K562 (cell line): ENCODE data around the gene ZNF71. TPM values are rescaled to one million over a fixed set of nuclear protein-coding genes. Genes with fewer than 3 reads are reported as not detected.

Source experiments
- ATAC-seq: fragments of 200-7000 bp; cut with Tn5 transposase; 3 replicates; pipeline ENCODE4 v1.9.1; 2020; ENCODE audit warnings: moderate library complexity
- BruUV-seq: library from RNA; stranded (reverse); fragments of 400-500 nt; replicated peaks from 2 replicates; lab custom pipeline; 2021; lab: Mats Ljungman, UMichigan
- CTCF ChIA-PET: fragments of 300-600 bp; formaldehyde crosslinking; extraction: SDS; loops from one replicate; lab custom pipeline; 2021; ENCODE audit warnings: low intra/inter-chr PET ratio; lab: Yijun Ruan, JAX
- POLR2A ChIA-PET: fragments of 300-600, 350-650 bp; sonication (Branson Sonifier 250); formaldehyde crosslinking; extraction: SDS; loops from one replicate; lab custom pipeline; 2021; ENCODE audit warnings: antibody characterized with exemption, inconsistent platforms; lab: Yijun Ruan, JAX
- DNase-seq, 4 experiments: peaks; one replicate each; pipeline versions ENCODE4 v3.0.0 to v3.0.0-alpha.2; 2011 to 2018; ENCODE audit warnings: low spot score in 3 of 4, mixed read lengths in 3 of 4; ENCODE audit errors: extremely low read depth in 1 of 4
- FAIRE-seq: peaks from 2 replicates; lab custom pipeline; 2011; peaks lifted over from hg19 to GRCh38; lab: Jason Lieb, UNC
- H2AFZ ChIP-seq: 2 replicates; pipeline ENCODE4 v1.6.0; 2011; ENCODE audit warnings: low read depth, low read length, control low read depth, inconsistent platforms
- H3K27ac ChIP-seq: fragments of 200-600 bp; 3 replicates; pipeline ENCODE4 v1.8.0; 2011; ENCODE audit warnings: low read depth, mild to moderate bottlenecking, control low read depth, inconsistent platforms, low read length, moderate library complexity, mixed read lengths; ENCODE audit errors: extremely low read depth
- H3K27me3 ChIP-seq, 2 experiments: fragments of 300-600 bp in 1 of 2; 2 replicates in 1 of 2; 3 replicates in 1 of 2; pipeline versions ENCODE4 v1.6.0 to v1.8.0; 2011; ENCODE audit warnings: inconsistent platforms in 2 of 2, low read length in 2 of 2, mild to moderate bottlenecking in 1 of 2, mixed read lengths in 1 of 2, moderate library complexity in 1 of 2; ENCODE audit not compliant: control insufficient read depth in 2 of 2, insufficient read depth in 2 of 2
- H3K36me3 ChIP-seq: fragments of 300-600 bp; 3 replicates; pipeline ENCODE4 v1.8.0; 2011; ENCODE audit warnings: mild to moderate bottlenecking, low read length, inconsistent platforms; ENCODE audit not compliant: control insufficient read depth, insufficient read depth
- H3K4me1 ChIP-seq, 2 experiments: fragments of 200-600 bp in 1 of 2; replicated peaks in 1 of 2; 2 replicates in 1 of 2; 3 replicates in 1 of 2; pipeline versions ENCODE4 v1.5.1 to v1.8.0; 2011; ENCODE audit warnings: inconsistent platforms in 2 of 2, low read length in 2 of 2, mild to moderate bottlenecking in 1 of 2, mixed read lengths in 1 of 2, moderate library complexity in 1 of 2; ENCODE audit not compliant: control insufficient read depth in 2 of 2, insufficient read depth in 2 of 2
- H3K4me2 ChIP-seq: 2 replicates; pipeline ENCODE4 v1.6.1; 2011; ENCODE audit warnings: low read length, control low read depth, inconsistent platforms, mixed read lengths; ENCODE audit not compliant: insufficient read depth
- H3K4me3 ChIP-seq: fragments of 200-600 bp; sonication (generic), shearing (Covaris generic); 2 replicates; pipeline ENCODE4 v1.5.1; 2016; ENCODE audit warnings: control low read depth, inconsistent platforms
- H3K79me2 ChIP-seq: fragments of 200-600 bp; 3 replicates; pipeline ENCODE4 v1.8.0; 2011; ENCODE audit warnings: low read length, inconsistent platforms; ENCODE audit not compliant: control insufficient read depth, insufficient read depth
- H3K9ac ChIP-seq, 2 experiments: 2 replicates each; pipeline versions ENCODE4 v1.6.0 to v1.6.1; 2011; ENCODE audit warnings: low read depth in 2 of 2, low read length in 2 of 2, control low read depth in 1 of 2, inconsistent platforms in 1 of 2, mild to moderate bottlenecking in 1 of 2, mixed read lengths in 1 of 2; ENCODE audit not compliant: insufficient read depth in 1 of 2
- H3K9me1 ChIP-seq: one replicate; pipeline ENCODE4 v1.6.0; 2011; ENCODE audit warnings: inconsistent platforms, mild to moderate bottlenecking, low read length, moderate library complexity; ENCODE audit not compliant: control insufficient read depth, insufficient read depth
- H3K9me3 ChIP-seq: replicated peaks from 2 replicates; pipeline ENCODE4 v1.5.1; 2011; ENCODE audit warnings: low read depth, low read length, inconsistent platforms; ENCODE audit not compliant: control insufficient read depth, insufficient read depth
- H4K20me1 ChIP-seq: replicated peaks from 2 replicates; pipeline ENCODE4 v1.6.1; 2011; ENCODE audit warnings: low read length, inconsistent platforms, mixed read lengths; ENCODE audit not compliant: control insufficient read depth, insufficient read depth
- IFI16 ChIP-seq: fragments of 250-450 bp; sonication (Bioruptor Pico); IDR thresholded peaks from 2 replicates; pipeline ENCODE4 v2.1.2; 2022; ENCODE audit warnings: mild to moderate bottlenecking, inconsistent platforms
- NEUROD1 ChIP-seq: fragments of 150-350 bp; IDR thresholded peaks from 2 replicates; pipeline ENCODE4 v1.6.1; 2014; ENCODE audit warnings: borderline replicate concordance, low read length, low read depth; ENCODE audit not compliant: partially characterized antibody
- ZNF124 ChIP-seq: sonication (generic); formaldehyde crosslinking; IDR thresholded peaks from 2 replicates; pipeline ENCODE4 v1.8.1; 2022; ENCODE audit warnings: missing genetic modification reagents
- ZNF584 ChIP-seq: fragments of 200-800 bp; sonication (Bioruptor generic); IDR thresholded peaks from 2 replicates; pipeline ENCODE4 v1.6.1; 2016; ENCODE audit warnings: low read depth, mild to moderate bottlenecking, missing genetic modification characterization, missing compliant biosample characterization
- ZNF77 ChIP-seq: fragments of 250-450 bp; sonication (Bioruptor Pico); IDR thresholded peaks from 2 replicates; pipeline ENCODE4 v1.5.0; 2020
- WGBS: fragments of 100-300 bp; shearing (Covaris generic); methylation state at CpG from one replicate; pipeline ENCODE4 v1.1.6; 2016; ENCODE audit warnings: low coverage, mixed read lengths; ENCODE audit not compliant: insufficient coverage; ENCODE audit errors: missing lambda C conversion rate; 5-methylcytosine and 5-hydroxymethylcytosine counted together
- in situ Hi-C: fragments of 300-500 bp; cut with MboI; formaldehyde crosslinking; loops from 4 replicates; pipeline ENCODE4 v1.15.0; 2018; ENCODE audit warnings: inconsistent platforms, mixed read lengths
- intact Hi-C: fragments of 100-400 bp; cut with micrococcal nuclease; formaldehyde crosslinking; loops from 2 replicates; pipeline ENCODE4 v1.14.2; 2022
- polyA plus RNA-seq, 8 experiments: library from polyadenylated mRNA; depleted of rRNA in 4 of 8; stranded (reverse) in 5 of 8; unstranded in 3 of 8; fragments of >200 nt; fragmentation: Nextera tagmentation in 2 of 8; fragmentation: Illumina TruSeq in 1 of 8; extraction: Ambion mirVana in 2 of 8; extraction: Trizol in 1 of 8; gene quantifications; 2 replicates each; pipeline versions ENCODE4 v1.2.1 to v1.2.3, GENCODE V29; 2011 to 2014; ENCODE audit warnings: inconsistent platforms in 1 of 8, missing spikeins in 1 of 8
- total RNA-seq, 7 experiments: library from RNA; depleted of rRNA in 6 of 7; stranded (reverse); fragments of >200 nt in 6 of 7; fragmentation: Illumina TruSeq in 2 of 7; extraction: Trizol in 2 of 7; gene quantifications; 2 replicates each; pipeline versions ENCODE4 v1.2.1 to v1.2.3, GENCODE V29; 2011 to 2021; ENCODE audit warnings: low replicate concordance in 1 of 7
- TF ChIP-seq, protein P1 (sequence below): sonication (generic); formaldehyde crosslinking; IDR thresholded peaks from 2 replicates; pipeline ENCODE4 v1.9.0; 2022; ENCODE audit warnings: mild to moderate bottlenecking, missing genetic modification reagents
- TF ChIP-seq, protein P2 (sequence below), 2 experiments: fragments of 450-650 bp; IDR thresholded peaks; 2 replicates each; pipeline ENCODE4 v1.6.1; 2016; ENCODE audit warnings: mild to moderate bottlenecking in 2 of 2, borderline replicate concordance in 1 of 2, low read depth in 1 of 2, moderate library complexity in 1 of 2

The ZNF71 gene
- total and polyA plus RNA-seq, 9 of the 15 experiments (the other 6 are each of a cell fraction or from before 2014, with no cell fraction given), result 0.04 to 0.13 (median 0.06) TPM; not detected in 4

DNA sequence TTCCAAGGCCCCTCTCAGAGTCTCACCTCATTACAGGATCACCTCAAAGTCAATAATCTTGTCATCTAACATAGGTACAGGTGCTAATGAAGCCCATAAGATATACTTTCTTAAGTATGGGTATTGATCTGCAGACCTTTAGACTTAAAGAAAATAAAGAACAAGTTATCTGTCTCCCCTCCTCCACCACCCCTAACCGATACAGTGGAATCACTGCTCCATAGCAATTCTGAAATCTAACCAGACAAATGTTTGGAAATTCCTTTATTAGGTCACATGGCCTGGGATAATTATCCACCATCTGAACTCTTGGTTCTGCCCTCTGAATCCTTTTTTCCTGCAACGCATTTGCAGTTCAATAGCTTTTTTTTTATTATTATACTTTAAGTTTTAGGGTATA is 32.3 kb upstream of the ZNF71 start:
- ChIA-PET POLR2A (interaction anchor here (0.6 kb wide), 1 partner anchor 145 kb away, joined by 3 read pairs; no protein-coding TSS in a partner anchor), CTCF (no interaction called here)
- DNase-seq (no peak), FAIRE-seq (no peak), ATAC-seq (no peak)
- H3K4me1 ChIP-seq, result peaks cover 0 to 8% of the 10 kb centered on the region in 2 experiments; a peak in 2 of 5 replicates
- no peaks in the 10 kb centered on the region for H3K36me3 ChIP-seq
- H3K79me2 ChIP-seq, result no peaks in the 10 kb centered on the region
- H3K27ac ChIP-seq, result no peak overlapping the region
- in situ Hi-C loops (no loop called here), intact Hi-C loops (no loop called here)
- BruUV-seq, result no TSS peak
- H4K20me1 ChIP-seq, result no peaks in the 10 kb centered on the region
- H3K27me3 ChIP-seq, result no peaks in the 10 kb centered on the region
- H2AFZ ChIP-seq, result no peak overlapping the region
- WGBS, result 3% methylated on average over 2 of the region's 2 CpGs
- H3K9me3 ChIP-seq, result peaks cover 2% of the 10 kb centered on the region; the same call in 1 of the 2 replicates
- peak; percentile 91 for TF ChIP-seq ZNF584 (CRISPR knock-in tag)
- TF ChIP-seq ZNF124 (CRISPR knock-in tag), result no peak
- no peak overlapping the region for H3K4me2 ChIP-seq
- no peak overlapping the region for H3K4me3 ChIP-seq
- H3K9ac ChIP-seq, result no peak overlapping the region
- no peaks in the 10 kb centered on the region for H3K9me1 ChIP-seq

GRCh38 chr19:56566904-56567273 is 28.2 kb upstream of the ZNF71 start:
- ATAC-seq (no peak), FAIRE-seq (no peak), DNase-seq (no peak)
- ChIA-PET POLR2A (no interaction called here), CTCF (no interaction called here)
- H3K79me2 ChIP-seq, result no peaks in the 10 kb centered on the region
- intact Hi-C loops (no loop called here), in situ Hi-C loops (no loop called here)
- no peaks in the 10 kb centered on the region for H3K9me1 ChIP-seq
- H3K27me3 ChIP-seq, result no peaks in the 10 kb centered on the region
- H4K20me1 ChIP-seq, result no peaks in the 10 kb centered on the region
- no peak overlapping the region for H2AFZ ChIP-seq
- H3K27ac ChIP-seq, result no peak overlapping the region
- H3K36me3 ChIP-seq, result no peaks in the 10 kb centered on the region
- H3K4me3 ChIP-seq, result no peak overlapping the region
- WGBS, result 25% methylated on average over 23 of the region's 23 CpGs
- H3K9ac ChIP-seq, result no peak overlapping the region
- H3K9me3 ChIP-seq, result peaks cover 2% of the 10 kb centered on the region; the same call in 1 of the 2 replicates
- H3K4me1 ChIP-seq, result peaks cover 0 to 8% of the 10 kb centered on the region in 2 experiments; a peak in 2 of 5 replicates
- H3K4me2 ChIP-seq, result no peak overlapping the region
- BruUV-seq, result no TSS peak
- TF ChIP-seq, protein P1, sequence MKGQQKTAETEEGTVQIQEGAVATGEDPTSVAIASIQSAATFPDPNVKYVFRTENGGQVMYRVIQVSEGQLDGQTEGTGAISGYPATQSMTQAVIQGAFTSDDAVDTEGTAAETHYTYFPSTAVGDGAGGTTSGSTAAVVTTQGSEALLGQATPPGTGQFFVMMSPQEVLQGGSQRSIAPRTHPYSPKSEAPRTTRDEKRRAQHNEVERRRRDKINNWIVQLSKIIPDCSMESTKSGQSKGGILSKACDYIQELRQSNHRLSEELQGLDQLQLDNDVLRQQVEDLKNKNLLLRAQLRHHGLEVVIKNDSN (CRISPR knock-in tag), result no peak
- TF ChIP-seq, protein P2, sequence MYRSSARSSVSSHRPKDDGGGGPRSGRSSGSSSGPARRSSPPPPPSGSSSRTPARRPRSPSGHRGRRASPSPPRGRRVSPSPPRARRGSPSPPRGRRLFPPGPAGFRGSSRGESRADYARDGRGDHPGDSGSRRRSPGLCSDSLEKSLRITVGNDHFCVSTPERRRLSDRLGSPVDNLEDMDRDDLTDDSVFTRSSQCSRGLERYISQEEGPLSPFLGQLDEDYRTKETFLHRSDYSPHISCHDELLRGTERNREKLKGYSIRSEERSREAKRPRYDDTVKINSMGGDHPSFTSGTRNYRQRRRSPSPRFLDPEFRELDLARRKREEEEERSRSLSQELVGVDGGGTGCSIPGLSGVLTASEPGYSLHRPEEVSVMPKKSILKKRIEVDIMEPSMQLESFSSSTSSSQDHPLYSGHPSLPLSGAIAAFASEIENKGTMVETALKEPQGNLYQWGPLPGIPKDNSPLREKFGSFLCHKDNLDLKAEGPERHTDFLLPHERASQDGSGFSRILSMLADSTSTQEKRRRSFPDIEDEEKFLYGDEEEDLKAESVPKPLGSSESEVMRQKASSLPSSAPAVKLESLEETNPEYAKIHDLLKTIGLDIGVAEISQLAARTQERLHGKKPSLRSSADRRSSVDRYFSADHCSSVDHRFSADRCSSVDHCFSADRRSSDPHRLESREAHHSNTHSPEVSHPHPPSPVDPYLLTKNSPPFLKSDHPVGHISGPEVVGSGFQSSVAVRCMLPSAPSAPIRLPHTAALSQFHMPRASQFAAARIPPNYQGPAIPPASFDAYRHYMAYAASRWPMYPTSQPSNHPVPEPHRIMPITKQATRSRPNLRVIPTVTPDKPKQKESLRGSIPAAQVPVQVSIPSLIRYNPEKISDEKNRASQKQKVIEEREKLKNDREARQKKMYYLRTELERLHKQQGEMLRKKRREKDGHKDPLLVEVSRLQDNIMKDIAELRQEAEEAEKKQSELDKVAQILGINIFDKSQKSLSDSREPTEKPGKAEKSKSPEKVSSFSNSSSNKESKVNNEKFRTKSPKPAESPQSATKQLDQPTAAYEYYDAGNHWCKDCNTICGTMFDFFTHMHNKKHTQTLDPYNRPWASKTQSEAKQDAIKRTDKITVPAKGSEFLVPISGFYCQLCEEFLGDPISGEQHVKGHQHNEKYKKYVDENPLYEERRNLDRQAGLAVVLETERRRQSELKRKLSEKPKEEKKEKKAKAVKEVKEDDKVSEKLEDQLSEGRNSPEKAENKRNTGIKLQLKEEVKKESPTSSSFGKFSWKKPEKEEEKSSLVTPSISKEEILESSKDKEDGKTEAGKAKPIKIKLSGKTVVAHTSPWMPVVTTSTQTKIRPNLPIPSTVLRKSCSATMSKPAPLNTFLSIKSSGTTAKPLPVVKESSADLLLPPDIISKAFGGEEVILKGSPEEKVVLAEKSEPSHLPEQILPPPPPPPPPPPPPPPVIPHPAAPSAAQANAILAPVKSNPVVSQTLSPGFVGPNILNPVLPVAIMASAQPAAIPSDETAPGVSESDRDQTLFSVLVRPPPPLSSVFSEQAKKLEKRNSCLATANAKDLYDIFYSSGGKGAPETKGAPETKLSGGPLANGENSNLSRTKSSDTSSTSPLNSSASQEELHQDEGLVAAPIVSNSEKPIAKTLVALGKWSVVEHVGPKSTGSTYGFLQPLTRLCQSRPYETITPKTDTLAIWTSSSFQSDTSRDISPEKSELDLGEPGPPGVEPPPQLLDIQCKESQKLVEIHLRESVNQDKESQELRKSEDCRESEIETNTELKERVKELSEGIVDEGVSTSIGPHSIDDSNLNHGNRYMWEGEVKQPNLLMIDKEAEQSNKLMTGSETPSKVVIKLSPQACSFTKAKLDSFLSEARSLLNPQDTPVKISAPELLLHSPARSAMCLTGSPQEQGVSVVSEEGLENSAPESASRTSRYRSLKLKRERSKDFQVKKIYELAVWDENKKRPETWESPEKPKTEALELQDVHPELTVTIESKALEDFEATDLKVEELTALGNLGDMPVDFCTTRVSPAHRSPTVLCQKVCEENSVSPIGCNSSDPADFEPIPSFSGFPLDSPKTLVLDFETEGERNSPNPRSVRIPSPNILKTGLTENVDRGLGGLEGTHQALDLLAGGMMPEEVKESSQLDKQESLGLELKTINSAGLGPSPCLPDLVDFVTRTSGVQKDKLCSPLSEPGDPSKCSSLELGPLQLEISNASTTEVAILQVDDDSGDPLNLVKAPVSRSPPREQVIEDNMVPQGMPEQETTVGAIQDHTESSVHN (IDR thresholded peaks at IDR 0.05; ENCODE audit: borderline replicate concordance in 1 of 2, low read depth in 1 of 2), result no peak
- no peak for TF ChIP-seq NEUROD1
- TF ChIP-seq IFI16 (CRISPR knock-in tag), result no peak
- no peak for TF ChIP-seq ZNF77
